ENCODE data around the gene CCDC85A. TPM values are rescaled to one million over a fixed set of nuclear protein-coding genes. Genes with fewer than 3 reads are reported as not detected.

Gene CCDC85A
- total and polyA plus RNA-seq, 2 of the 8 experiments (the other 6 are each of a cell fraction or from before 2014, with no cell fraction given): 0.20 TPM; not detected in 1

GRCh38 chr2:56208380-56208779, 24.6 kb downstream of the CCDC85A start (continued):
- TF ChIP-seq POLR2AphosphoS5 (IDR thresholded peaks at IDR 0.05; ENCODE audit: low read depth, low read length) (no peak), SP4 (IDR thresholded peaks at IDR 0.05; ENCODE audit: low read length) (no peak), POLR2A (IDR thresholded peaks at IDR 0.05; ENCODE audit: control extremely low read depth in 1 of 2, low read depth in 2 of 2, low read length in 2 of 2) (no peak)

Data from H1 (cell line).